GM11168 (cell line): ENCODE measurements around the gene SOWAHB.
"Not testable (repeated sequence)": the region's sequence is repeated elsewhere in the genome, so short reads cannot be mapped to it uniquely, and the experiment has no call there.

Experiments
- in situ Hi-C: fragments of 300-500 bp; cut with MboI; formaldehyde crosslinking; loops from one replicate; pipeline ENCODE4 v1.12.0; 2022; ENCODE audit warnings: low sequenced_read_pairs; ENCODE audit not compliant: unreplicated experiment

SOWAHB gene

DNA sequence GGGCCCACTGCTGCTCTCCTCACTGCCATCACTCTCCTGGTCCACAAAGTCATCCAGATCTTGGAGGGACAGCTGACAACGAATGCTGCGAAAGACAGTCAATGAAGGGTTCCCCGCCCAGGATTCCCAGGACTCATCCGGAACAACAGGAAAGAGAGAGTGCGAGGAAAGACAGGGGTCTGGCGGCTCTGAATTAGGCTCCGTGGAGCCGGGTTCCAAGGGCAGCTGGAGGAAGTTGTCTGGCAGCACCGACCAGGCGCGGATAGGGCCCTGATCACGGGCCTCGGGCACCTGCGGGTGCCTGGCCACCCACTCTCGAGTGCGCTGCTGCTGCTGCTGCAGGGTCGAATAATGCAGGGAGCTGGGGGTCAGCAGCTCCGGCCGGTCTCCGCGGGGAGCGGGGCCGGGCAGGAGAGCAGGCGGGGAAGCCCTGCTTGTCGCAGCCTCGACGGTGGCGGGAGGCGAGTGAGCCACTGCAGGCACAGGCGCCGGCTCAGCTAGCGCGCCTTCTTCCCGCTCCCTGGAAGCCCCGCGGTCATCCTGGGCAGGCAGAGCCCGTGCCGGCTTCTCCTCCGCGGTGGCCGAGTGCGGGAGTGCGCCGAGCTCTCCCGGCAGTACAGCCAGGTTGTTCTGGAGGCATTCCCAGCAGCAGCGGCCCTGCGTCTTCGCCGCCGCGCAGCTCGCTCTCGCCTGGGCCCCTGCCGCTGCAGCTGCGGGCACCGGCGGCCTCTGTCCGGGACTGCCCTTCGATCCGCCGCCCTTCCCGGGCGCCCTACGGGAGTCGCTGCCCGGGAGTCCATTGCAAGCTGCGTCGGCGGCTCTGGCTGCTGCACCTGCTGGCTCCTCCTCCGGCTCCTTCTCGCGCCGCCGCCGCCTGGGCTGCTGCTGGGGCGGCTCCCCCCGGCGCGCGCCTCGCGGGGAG lies 1.1 kb downstream of the SOWAHB start:
- in situ Hi-C loops, result no loop called here

DNA sequence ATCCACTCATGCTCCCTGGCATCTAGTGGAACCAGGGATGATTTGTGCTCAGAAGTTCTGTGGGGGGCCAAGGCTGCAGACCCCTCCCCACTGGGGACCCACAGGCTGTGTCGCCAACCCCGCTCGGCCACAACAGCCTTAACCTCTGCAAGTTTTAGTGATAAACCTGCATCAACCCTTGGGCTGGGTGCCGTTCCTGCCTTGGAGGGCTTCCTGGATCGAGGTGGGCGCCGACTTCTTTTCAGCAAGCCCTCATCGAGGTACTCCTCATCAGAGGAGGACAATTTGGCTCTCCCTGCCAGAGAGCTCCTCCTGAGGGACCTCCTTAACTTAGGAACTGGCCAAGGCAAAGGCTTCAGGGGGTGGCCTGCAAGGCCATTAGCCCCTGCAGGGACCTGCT lies 1.9 kb downstream of the SOWAHB start:
- in situ Hi-C loops, result no loop called here

DNA sequence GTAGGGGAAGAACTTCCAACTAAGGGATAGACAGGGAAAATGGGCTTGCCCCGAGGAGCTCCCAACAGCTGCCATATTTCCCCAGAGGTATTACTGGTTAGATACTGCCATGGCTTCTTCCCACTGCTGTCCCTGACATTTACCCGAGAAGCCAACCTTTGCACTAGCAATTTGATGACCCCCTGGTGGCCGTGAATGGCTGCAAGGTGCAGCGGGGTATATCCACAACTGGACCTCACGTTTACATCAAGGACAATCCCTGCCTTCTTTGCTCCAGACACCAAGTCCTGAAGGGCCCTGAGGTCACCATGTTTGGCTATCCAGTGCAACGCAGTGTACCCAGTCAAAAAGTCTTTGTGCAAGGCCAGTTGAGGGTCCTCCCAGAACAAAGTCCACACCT lies 2.3 kb downstream of the SOWAHB start:
- in situ Hi-C loops, result no loop called here

DNA sequence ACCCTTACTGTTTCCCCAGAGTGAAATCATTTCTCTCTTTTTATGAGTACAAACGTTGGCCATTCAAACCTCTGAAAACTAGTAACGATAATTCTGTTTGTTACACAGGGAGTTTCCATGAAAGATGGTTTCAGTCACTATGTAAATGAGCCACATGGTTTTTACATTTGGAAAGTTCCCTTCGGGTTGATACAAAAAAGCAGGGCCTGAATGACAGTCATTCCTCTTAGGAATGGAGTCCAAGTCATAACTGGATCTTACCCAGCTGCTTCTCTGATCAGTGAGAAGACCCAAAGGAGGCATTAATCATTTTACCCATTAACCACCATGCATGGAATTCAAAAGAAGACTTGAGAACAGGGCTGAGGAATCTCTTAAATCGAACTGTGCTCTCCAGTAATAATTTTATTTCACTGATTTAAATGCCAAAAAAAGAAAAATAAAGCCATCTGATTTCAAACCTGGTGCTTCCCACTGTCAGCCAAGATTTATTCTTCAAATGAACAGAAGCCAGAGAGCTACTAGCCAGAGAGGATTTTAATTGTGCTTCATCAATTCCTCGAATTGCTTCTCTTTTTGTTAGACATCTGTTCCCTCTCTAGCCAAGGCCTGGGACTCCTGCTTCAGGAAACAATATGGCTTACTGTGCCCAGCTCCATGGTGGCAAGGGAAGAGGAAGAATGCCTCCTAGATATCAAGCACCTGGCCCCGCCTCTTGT lies 3.2 kb downstream of the SOWAHB start:
- in situ Hi-C loops, result no loop called here

DNA sequence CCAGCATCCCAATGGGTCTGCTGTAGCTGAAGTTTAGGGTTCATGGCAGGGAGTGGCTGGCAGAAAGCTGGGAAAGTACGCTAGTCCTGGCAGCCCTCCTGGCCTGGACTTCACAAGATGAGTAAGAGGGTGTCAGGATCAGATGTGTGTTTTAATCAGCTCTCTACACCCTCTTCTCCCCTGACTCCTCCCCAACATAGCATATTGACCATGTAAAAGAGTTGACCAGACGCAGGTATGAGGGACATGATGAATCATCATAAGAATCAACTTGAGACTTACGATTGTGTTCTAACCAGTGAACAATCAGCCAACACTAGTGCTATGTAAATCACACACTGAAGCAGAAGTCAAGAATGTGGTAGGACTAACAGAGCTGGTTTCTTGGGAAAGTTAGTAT lies 5.3 kb downstream of the SOWAHB start:
- in situ Hi-C loops, result no loop called here

DNA sequence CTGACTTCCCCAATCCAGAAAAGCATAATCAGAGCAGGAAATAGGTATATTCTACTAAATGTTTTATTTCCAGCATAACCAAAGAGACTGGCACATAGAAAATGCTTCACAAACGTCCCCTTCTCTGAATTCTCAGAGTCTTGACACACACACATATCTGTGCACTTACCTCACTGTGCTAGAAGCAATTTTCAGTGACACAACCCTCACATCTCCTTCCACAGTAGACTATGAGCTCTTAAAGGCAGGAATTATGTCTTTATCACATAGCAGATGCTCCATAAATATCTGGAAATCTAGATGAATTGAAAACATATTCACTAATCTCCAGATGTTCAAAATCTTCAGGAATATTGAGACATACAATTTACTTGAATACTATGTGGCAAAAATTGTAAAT lies 5.9 kb downstream of the SOWAHB start:
- in situ Hi-C loops, result no loop called here

DNA sequence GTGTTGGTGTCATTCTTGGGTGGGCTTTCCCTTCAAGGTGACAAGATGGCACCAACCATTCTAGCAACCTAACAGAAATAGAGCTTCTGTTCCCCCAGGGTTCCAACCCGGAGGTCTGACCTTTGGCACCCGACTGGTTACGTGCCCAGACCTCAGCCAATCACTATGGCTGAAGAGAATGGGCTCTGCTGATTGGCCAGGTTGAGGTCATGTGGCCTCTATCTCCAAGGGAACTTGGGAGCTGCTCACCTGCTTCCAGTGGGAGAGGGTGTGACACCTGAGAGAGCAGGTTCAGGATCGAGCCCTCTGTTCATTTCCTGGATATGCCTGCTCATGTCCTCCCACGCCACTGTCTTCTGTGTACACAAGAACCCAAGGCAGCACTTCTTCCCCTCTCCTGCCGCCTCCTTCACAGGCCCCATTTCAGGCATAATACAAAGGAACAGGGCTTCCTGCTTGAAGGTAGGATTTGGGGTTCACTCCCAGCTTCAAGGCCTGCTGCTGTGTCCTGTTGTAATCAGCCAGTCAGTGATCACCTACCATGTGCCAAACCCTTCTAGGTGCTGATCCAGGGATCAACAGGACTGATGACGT lies 11.0 kb downstream of the SOWAHB start:
- in situ Hi-C loops, result no loop called here

DNA sequence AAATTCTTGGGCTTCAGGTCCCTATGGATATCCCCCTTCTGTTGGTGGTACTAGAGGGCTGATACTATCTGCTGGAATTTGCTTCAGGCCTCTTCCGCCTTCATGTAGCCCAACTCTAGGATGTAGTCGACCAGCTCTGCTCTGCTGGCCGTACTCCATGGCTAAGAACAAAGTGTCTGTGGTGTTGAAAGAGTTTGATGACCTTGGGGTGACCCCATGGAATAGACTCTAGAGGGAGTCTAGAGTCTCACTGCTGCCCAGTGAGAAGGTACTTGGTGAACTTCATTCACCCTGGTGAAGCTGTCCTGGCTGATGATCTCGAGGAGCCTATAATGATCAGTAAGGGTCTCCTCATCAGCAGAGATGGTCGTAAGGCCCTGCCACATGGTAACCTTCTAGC lies 11.7 kb downstream of the SOWAHB start:
- in situ Hi-C loops, result no loop called here

DNA sequence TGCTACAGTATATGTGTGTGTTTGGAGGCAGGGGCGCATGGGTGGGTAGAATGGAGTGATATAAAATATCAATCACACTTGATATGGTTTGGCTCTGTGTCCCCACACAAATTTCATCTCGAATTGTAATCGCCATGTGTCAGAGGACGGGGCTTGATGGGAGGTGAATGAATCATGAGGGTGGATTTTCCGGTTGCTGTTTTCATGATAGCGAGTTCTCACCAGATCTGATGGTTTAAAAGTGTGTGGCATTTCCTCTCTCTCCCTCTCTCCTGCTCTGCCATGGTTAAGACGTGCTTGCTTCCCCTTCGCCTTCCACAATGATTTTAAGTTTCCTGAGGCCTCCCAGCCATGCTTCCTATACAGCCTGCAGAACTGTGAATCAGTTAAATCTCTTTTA lies 14.8 kb downstream of the SOWAHB start:
- in situ Hi-C loops, result no loop called here

DNA sequence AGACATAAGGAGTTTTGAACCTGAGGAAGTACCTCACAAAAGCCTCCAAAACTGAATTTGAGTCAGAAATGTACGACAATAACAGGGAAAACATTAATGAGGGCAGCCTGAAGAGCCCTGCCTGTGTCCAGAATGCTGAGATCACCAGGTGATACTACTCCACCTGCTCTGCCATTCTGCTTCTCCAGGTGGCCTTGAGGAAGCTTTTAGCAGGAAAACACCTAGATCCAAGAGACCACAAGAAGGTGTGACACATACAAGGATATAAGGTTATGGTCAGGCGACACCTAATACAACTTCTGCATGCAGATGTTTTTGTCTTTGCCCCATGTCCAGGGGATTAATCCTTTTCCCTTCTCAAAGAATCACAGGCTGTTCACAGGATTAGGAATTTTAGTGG lies 15.3 kb downstream of the SOWAHB start:
- in situ Hi-C loops, result no loop called here

DNA sequence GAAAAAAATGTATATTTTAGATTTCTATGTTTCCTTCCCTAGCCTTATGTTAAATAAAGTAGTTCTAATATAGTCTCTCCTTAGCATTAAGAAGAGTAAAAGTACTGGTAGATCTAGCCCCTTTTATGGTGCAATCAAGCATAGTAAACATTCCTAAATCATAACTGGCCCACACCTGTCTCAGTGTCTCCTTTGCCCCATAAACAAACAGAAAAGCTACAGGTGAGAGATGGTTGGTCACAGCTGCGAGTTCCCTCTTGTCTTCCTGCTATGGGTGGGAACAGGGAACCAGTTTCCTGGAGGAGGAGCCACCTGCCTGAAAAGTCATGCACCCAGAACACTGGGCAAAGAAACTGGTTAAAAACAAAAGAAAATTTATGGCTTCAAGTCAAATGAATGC lies 16.6 kb downstream of the SOWAHB start:
- in situ Hi-C loops, result no loop called here

DNA sequence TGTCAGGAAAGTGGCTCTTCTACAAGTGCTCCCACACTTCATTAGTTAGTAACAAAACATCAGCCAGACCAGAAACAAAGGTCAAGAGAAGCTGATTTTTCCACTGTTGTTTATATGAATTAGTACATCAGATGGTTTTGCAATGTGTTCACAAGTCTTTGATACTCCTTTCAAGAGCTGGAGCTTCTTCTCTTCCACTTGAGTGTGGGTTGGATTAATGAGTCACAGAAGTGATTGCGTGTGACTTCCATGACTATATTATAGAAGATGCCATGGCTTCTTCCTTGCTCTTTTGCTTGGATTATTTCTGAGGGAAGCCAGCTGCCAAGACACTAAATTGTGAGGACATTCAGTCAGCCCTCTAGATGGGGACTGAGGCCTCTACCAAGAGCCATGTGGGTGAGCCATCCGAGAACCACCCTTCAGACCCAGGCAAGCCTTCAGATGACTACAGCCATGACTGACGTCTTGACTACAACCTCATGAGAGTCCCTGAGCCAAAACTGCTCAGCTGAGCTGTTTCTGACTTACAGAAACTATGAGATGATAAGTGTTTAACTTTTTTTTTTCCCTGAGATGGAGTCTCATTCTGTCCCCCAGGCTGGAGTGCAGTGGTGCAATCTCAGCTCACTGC lies 18.1 kb downstream of the SOWAHB start:
- in situ Hi-C loops, result no loop called here

DNA sequence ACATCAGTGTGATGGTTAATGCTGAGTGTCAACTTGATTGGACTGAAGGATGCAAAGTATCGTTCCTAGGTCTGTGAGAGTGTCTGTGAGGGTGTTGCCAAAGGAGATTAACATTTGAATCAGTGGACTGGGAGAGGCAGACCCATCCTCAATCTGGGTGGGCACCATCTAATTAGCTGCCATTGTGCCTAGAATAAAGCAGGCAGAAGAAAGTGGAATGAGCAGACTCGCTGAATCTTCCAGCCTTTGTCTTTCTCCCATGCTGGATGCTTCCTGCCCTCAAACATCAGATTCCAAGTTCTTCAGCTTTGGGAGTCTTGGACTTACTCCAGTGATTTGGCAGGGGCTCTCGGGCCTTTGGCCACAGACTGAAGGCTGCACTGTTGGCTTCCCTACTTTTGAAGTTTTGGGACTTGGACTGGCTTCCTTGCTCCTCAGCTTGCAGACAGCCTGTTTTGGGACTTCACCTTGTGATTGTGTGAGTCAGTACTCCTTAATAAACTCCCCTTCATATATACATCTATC lies 19.2 kb downstream of the SOWAHB start:
- in situ Hi-C loops, result not testable (repeated sequence)

DNA sequence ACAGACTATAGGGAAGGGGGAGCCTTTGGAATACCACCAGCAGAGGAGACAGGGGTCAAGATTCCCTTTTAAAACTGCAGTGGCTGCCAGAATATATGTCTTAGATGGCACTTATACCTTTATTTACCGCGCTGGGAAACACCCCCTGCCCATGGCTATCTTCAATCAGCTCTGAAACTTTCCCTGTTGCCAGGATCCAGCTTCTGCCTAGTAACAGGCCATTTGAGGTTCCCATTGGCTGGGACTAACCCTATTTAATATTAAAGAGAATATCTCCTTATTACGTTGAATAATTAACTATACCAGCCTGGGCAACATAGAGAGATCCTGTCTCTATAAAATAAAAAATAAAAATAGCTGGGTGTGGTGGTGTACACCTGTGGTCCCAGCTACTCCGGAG lies 23.8 kb downstream of the SOWAHB start:
- in situ Hi-C loops, result no loop called here

DNA sequence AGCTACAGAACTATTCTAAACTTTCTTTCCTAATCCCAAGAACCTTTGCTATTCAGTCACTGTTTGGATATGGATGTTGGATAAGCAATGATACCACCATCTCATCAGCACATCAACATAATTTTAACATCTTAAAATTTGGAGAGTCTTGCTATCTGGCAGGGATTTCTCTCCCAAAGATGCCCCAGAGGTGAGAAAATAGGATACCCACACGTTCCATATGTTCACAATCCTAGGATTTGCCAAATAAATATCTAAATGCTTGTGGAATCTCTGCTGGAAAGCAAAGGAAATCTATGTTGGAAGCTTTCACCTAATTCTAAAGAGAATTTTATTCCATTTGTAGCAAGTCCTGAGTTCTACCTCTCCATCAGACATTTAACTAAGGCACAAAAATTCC lies 24.4 kb downstream of the SOWAHB start:
- in situ Hi-C loops, result no loop called here

DNA sequence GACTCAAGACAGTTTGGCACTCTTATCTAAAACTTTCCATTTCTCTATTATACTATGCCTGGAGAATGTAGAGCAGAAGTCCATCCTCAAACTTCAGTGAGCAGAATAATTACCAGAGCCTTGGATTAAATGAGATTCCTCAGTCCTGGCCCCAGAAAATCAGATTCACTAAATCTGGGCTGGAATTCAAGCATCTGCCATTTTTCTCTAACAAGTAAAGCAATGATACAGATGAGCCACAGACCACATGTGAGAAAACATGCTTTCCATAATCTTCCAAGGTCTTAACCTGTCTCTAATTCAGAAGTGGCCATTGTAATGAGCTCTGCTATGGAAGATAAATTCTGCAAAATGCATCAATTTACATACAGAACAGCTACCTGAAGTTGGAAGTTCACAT lies 25.4 kb downstream of the SOWAHB start:
- in situ Hi-C loops, result no loop called here

DNA sequence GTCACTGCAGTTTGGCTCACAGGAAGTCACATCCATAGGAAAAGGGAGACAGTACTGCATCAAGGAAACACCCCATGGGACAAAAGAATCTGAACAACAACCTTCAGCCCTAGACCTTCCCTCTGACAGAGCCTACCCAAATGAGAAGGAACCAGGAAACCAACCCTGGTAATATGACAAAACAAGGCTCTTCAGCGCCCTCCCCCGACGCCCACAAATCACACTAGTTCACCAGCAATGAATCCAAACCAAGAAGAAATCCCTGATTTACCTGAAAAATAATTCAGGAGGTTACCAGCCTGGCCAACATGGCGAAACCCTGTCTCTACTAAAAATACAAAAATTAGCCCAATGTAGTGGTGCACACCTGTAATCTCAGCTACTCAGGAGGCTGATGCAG lies 29.2 kb downstream of the SOWAHB start:
- in situ Hi-C loops, result not testable (repeated sequence)

DNA sequence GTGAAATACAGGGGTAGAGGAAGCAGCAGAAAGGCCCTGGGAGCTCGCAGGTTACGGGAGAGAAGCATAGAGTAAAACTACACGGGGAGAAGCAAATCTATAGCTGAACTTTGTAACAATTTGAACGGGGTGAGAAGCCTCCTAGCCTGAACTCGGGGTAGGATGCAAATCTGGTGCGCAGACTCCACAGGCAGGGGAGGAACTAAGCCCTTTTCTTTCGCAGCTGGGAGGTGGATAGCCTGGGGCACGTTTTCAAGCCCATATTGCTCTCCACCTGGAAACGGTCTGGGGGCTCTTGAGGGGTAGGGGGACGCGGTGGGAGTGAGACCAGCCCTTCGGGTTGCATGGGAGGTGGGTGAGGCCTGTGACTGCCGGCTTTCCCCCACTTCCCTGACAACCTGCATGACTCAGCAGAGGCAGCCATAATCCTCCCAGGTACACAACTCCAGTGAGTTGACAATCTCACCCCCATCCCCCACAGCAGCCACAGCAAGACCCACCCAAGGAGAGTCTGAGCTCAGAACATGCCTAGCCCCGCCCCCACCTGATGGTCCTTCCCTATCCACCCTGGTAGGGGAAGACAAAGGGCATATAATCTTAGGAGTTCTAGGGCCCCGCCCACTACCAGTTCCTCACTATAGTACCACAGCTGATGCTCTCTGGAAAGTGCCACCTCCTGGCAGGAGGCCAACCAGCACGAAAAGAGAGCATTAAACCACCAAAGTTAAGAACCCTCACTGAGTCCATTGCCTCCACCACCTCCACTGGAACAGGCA lies 29.9 kb downstream of the SOWAHB start:
- in situ Hi-C loops, result no loop called here

DNA sequence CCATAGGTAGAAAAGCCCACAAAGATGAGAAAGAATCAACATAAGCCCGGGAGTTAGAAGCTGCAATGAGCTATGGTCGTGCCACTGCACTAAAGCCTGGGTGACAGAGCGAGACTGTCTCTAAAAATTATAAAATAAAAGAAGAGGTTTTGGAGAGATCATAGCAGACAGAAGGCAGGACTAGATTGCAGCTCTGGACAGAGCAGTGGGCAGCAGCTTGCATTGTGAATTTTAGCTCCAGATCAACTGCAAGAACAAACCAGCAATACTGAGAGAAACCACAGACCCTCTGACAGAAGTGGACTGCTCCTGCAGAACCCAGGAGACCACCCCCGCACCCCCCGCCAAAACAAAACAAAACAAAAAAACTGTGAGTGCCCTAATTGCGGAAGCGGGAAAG lies 30.6 kb downstream of the SOWAHB start:
- in situ Hi-C loops, result no loop called here

DNA sequence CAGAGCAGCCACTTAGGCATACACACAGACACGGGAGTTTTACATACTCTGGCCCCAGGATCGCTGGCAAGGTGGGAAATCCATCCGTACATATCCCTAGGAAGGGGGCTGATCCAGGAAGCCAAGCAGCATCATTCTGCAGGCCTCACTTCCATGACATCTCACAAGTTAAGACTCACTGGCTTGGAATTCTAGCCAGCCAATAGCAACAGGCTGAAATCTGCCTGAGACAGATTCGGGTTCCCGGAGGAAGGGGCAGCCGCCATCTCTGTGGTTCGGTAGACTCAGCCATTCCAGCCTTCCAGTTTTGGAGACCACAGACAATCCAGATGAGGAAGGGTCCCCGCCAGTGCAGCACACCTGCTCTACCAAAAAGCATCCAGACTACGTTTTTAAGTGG lies 31.3 kb downstream of the SOWAHB start:
- in situ Hi-C loops, result no loop called here
